GM23338 (cell line): ENCODE data around the gene CENPB. TPM values are rescaled to one million over a fixed set of nuclear protein-coding genes. Genes with fewer than 3 reads are reported as not detected.

Source experiments
- ATAC-seq: fragments of 200-7000 bp; cut with Tn5 transposase; 3 replicates; pipeline ENCODE4 v1.9.1; 2020
- DNase-seq: peaks from one replicate; pipeline ENCODE4 v3.0.0-alpha.2; 2015; ENCODE audit warnings: low spot score
- H2AFZ ChIP-seq: fragments of 200-600 bp; sonication (generic); 2 replicates; pipeline ENCODE4 v1.8.0; 2016; ENCODE audit warnings: antibody characterized with exemption, mild to moderate bottlenecking, moderate library complexity
- H3F3A ChIP-seq: fragments of 200-600 bp; sonication (generic); replicated peaks from 2 replicates; pipeline ENCODE4 v1.8.0; 2017; ENCODE audit warnings: antibody characterized with exemption, mixed run types, low read depth
- H3K27ac ChIP-seq: fragments of 200-600 bp; sonication (generic); 2 replicates; pipeline ENCODE4 v1.6.1; 2016; ENCODE audit warnings: low read depth
- H3K27me3 ChIP-seq: fragments of 200-600 bp; sonication (generic); 2 replicates; pipeline ENCODE4 v1.8.0; 2016; ENCODE audit warnings: mild to moderate bottlenecking, mixed run types, moderate library complexity; ENCODE audit not compliant: insufficient read depth
- H3K36me3 ChIP-seq: fragments of 200-600 bp; sonication (generic); 2 replicates; pipeline ENCODE4 v1.8.0; 2016; ENCODE audit warnings: mild to moderate bottlenecking; ENCODE audit not compliant: insufficient read depth
- H3K4me1 ChIP-seq: fragments of 200-600 bp; sonication (generic); 2 replicates; pipeline ENCODE4 v1.8.0; 2016; ENCODE audit warnings: mild to moderate bottlenecking, moderate library complexity; ENCODE audit not compliant: insufficient read depth
- H3K4me2 ChIP-seq: fragments of 200-600 bp; sonication (generic); 2 replicates; pipeline ENCODE4 v1.7.1; 2017; ENCODE audit warnings: mixed run types
- H3K4me3 ChIP-seq: fragments of 200-600 bp; sonication (generic); 2 replicates; pipeline ENCODE4 v1.6.1; 2016; ENCODE audit warnings: mixed run types
- H3K79me2 ChIP-seq: fragments of 200-600 bp; sonication (generic); replicated peaks from 2 replicates; pipeline ENCODE4 v1.8.0; 2017; ENCODE audit warnings: mild to moderate bottlenecking; ENCODE audit not compliant: insufficient read depth
- H3K9me2 ChIP-seq: fragments of 200-600 bp; sonication (generic); 2 replicates; pipeline ENCODE4 v1.8.0; 2017; ENCODE audit not compliant: insufficient read depth
- H4K20me1 ChIP-seq: fragments of 200-600 bp; sonication (generic); replicated peaks from 2 replicates; pipeline ENCODE4 v1.8.0; 2017; ENCODE audit warnings: mild to moderate bottlenecking; ENCODE audit not compliant: insufficient read depth
- H3K27ac Mint-ChIP-seq: 2 replicates; pipeline ENCODE4 v1.8.0; 2020; ENCODE audit warnings: inconsistent platforms, mild to moderate bottlenecking, moderate library complexity, mixed read lengths
- H3K27me3 Mint-ChIP-seq: 3 replicates; pipeline ENCODE4 v1.8.0; 2022; ENCODE audit warnings: low read depth, mild to moderate bottlenecking, moderate library complexity, mixed read lengths, inconsistent platforms; ENCODE audit not compliant: insufficient read depth, poor library complexity
- H3K36me3 Mint-ChIP-seq: 3 replicates; pipeline ENCODE4 v1.8.0; 2021; ENCODE audit warnings: low read depth, mild to moderate bottlenecking, inconsistent platforms, moderate library complexity, mixed read lengths
- H3K4me1 Mint-ChIP-seq: 3 replicates; pipeline ENCODE4 v1.8.0; 2020; ENCODE audit warnings: mild to moderate bottlenecking, inconsistent platforms, mixed read lengths
- H3K4me3 Mint-ChIP-seq: 3 replicates; pipeline ENCODE4 v1.8.0; 2021; ENCODE audit warnings: moderate library complexity, mild to moderate bottlenecking, inconsistent platforms, mixed read lengths
- H3K9me3 Mint-ChIP-seq: 3 replicates; pipeline ENCODE4 v1.8.0; 2020; ENCODE audit warnings: moderate library complexity, mild to moderate bottlenecking, inconsistent platforms, mixed read lengths
- CREB1 ChIP-seq: fragments of 250-450 bp; sonication (Bioruptor Pico); IDR thresholded peaks from 2 replicates; pipeline ENCODE4 v1.5.0; 2020; ENCODE audit warnings: low read depth, mild to moderate bottlenecking, moderate library complexity
- EZH2 ChIP-seq: fragments of 200-600 bp; sonication (generic); IDR thresholded peaks from one replicate; pipeline ENCODE4 v1.8.0; 2017; ENCODE audit warnings: antibody characterized with exemption, mild to moderate bottlenecking, low read depth; ENCODE audit not compliant: unreplicated experiment
- EZH2phosphoT487 ChIP-seq: fragments of 200-600 bp; sonication (generic); IDR thresholded peaks from one replicate; pipeline ENCODE4 v1.8.1; 2018; ENCODE audit warnings: antibody characterized with exemption; ENCODE audit not compliant: unreplicated experiment
- JUNB ChIP-seq: IDR thresholded peaks from one replicate; pipeline ENCODE4 v1.6.1; 2016; ENCODE audit warnings: antibody characterized with exemption; ENCODE audit not compliant: unreplicated experiment
- NANOG ChIP-seq: IDR thresholded peaks from 2 replicates; pipeline ENCODE4 v1.6.1; 2016; ENCODE audit warnings: antibody characterized with exemption, borderline replicate concordance
- POLR2AphosphoS5 ChIP-seq: IDR thresholded peaks from 2 replicates; pipeline ENCODE4 v1.6.1; 2016; ENCODE audit warnings: antibody characterized with exemption, low read depth
- STAT1 ChIP-seq: IDR thresholded peaks from one replicate; pipeline ENCODE4 v1.6.1; 2016; ENCODE audit warnings: antibody characterized with exemption; ENCODE audit not compliant: unreplicated experiment
- ZNF114 ChIP-seq: fragments of 250-450 bp; sonication (Bioruptor Pico); IDR thresholded peaks from 2 replicates; pipeline ENCODE4 v1.5.0; 2020; ENCODE audit warnings: mild to moderate bottlenecking, moderate library complexity
- ZNF331 ChIP-seq: fragments of 250-450 bp; sonication (Bioruptor Pico); IDR thresholded peaks from 2 replicates; pipeline ENCODE4 v1.5.0; 2020; ENCODE audit warnings: low read depth, mild to moderate bottlenecking, moderate library complexity
- long read RNA-seq: library from polyadenylated mRNA; unstranded; transcript quantifications from one replicate; pipeline ENCODE4 v2.0.0, GENCODE V29; 2020; ENCODE audit not compliant: unreplicated experiment
- polyA plus RNA-seq: library from polyadenylated mRNA; unstranded; fragments of >200 nt; fragmentation: Nextera tagmentation; extraction: Ambion mirVana; gene quantifications from 2 replicates; pipeline ENCODE4 v1.2.1, GENCODE V29; 2016
- total RNA-seq: library from RNA; depleted of rRNA; stranded (reverse); fragments of >200 nt; shearing (Covaris generic); gene quantifications from 2 replicates; pipeline ENCODE4 v1.2.3, GENCODE V29; 2014; rRNA removed
- TF ChIP-seq, protein P1 (sequence below): IDR thresholded peaks from one replicate; pipeline ENCODE4 v1.6.1; 2018; ENCODE audit warnings: antibody characterized with exemption; ENCODE audit not compliant: unreplicated experiment
- TF ChIP-seq, protein P2 (sequence below), 2 experiments: fragments of 200-600 bp in 1 of 2; sonication (generic) in 1 of 2; conservative IDR thresholded peaks; 2 replicates each; pipeline versions ENCODE4 v1.5.1 to v1.6.1; 2016 to 2017; ENCODE audit warnings: antibody characterized with exemption in 2 of 2, low read depth in 2 of 2, mild to moderate bottlenecking in 2 of 2, moderate library complexity in 1 of 2

CENPB gene
- 44.3 and 52.1 TPM in 2 replicates for total RNA-seq
- polyA plus RNA-seq, result 9.5 and 10.8 TPM in 2 replicates
- long read RNA-seq, result 0 reads

DNA sequence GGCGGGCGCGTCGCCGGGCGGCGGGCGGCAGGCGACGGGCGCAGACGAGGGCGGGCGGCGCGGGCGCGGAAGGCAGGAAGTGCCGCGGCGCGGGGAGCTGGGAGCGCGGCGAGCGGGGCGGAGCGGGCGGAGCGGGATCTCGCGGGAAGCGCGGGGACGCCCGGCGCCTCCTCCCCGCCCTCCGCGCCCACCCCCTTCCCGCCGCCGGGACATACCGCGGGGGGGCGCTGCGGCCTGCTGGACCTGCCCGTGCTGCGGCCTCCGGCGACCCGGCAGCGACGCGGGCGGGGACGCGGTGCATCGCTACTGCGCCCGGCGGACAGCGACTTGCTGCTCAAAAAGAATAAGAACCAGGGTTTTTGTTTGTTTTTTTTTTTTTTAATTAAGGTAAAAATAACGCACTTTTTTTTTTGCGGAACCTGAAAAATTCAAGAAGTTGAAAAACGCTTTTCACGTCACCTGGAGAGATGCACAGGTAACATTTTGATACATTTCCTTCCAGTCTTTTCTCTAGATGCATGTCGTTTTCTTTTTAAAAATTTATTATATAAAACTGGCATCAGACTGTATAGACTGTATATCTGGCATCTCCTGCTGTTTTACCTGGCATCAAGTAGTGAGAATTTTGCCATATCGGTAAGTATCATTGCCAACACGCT, at the start of gene CENPB:
Gene CENPB, minus strand, starts transcription at position 76 of the 659 bp plus-strand sequence. CDS start 257 bp downstream, outside the sequence.
- Mint-ChIP-seq H3K36me3 (peaks cover 6% of the 10 kb centered on the region), H3K27ac (no peak within 1 kb of the TSS), H3K27me3 (peaks cover 12% of the 10 kb centered on the region), H3K4me1 (peaks cover 20% of the 10 kb centered on the region), H3K9me3 (no peaks in the 10 kb centered on the region), H3K4me3 (peak within 1 kb of the TSS; percentile 87)
- ATAC-seq (peak; percentile 79), DNase-seq (peak; percentile 93)
- H4K20me1 ChIP-seq, result peaks cover 25% of the 10 kb centered on the region
- no peaks in the 10 kb centered on the region; the same call in 1 of the 2 replicates for H3K79me2 ChIP-seq
- peaks cover 7% of the 10 kb centered on the region; the same call in 1 of the 2 replicates for H3K4me1 ChIP-seq
- no peaks in the 10 kb centered on the region for H3K36me3 ChIP-seq
- H3K4me2 ChIP-seq, result peak within 1 kb of the TSS; percentile 82
- 0 out of 2 replicates have a peak, but pooled peaks cover 2% of the 10 kb centered on the region for H3F3A ChIP-seq
- TF ChIP-seq, protein P1, sequence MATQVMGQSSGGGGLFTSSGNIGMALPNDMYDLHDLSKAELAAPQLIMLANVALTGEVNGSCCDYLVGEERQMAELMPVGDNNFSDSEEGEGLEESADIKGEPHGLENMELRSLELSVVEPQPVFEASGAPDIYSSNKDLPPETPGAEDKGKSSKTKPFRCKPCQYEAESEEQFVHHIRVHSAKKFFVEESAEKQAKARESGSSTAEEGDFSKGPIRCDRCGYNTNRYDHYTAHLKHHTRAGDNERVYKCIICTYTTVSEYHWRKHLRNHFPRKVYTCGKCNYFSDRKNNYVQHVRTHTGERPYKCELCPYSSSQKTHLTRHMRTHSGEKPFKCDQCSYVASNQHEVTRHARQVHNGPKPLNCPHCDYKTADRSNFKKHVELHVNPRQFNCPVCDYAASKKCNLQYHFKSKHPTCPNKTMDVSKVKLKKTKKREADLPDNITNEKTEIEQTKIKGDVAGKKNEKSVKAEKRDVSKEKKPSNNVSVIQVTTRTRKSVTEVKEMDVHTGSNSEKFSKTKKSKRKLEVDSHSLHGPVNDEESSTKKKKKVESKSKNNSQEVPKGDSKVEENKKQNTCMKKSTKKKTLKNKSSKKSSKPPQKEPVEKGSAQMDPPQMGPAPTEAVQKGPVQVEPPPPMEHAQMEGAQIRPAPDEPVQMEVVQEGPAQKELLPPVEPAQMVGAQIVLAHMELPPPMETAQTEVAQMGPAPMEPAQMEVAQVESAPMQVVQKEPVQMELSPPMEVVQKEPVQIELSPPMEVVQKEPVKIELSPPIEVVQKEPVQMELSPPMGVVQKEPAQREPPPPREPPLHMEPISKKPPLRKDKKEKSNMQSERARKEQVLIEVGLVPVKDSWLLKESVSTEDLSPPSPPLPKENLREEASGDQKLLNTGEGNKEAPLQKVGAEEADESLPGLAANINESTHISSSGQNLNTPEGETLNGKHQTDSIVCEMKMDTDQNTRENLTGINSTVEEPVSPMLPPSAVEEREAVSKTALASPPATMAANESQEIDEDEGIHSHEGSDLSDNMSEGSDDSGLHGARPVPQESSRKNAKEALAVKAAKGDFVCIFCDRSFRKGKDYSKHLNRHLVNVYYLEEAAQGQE, result peak; percentile 54
- no peak for TF ChIP-seq JUNB
- peak; percentile 28; the same call in 1 of the 2 replicates for TF ChIP-seq POLR2AphosphoS5
- TF ChIP-seq, protein P2, sequence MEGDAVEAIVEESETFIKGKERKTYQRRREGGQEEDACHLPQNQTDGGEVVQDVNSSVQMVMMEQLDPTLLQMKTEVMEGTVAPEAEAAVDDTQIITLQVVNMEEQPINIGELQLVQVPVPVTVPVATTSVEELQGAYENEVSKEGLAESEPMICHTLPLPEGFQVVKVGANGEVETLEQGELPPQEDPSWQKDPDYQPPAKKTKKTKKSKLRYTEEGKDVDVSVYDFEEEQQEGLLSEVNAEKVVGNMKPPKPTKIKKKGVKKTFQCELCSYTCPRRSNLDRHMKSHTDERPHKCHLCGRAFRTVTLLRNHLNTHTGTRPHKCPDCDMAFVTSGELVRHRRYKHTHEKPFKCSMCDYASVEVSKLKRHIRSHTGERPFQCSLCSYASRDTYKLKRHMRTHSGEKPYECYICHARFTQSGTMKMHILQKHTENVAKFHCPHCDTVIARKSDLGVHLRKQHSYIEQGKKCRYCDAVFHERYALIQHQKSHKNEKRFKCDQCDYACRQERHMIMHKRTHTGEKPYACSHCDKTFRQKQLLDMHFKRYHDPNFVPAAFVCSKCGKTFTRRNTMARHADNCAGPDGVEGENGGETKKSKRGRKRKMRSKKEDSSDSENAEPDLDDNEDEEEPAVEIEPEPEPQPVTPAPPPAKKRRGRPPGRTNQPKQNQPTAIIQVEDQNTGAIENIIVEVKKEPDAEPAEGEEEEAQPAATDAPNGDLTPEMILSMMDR (conservative IDR thresholded peaks at IDR 0.05; ENCODE audit: low read depth in 2 of 2), result peak; percentile 55 to 83
- H3K27ac ChIP-seq, result no peak within 1 kb of the TSS
- H3K27me3 ChIP-seq, result peaks cover 30% of the 10 kb centered on the region
- H3K4me3 ChIP-seq, result peak within 1 kb of the TSS; percentile 67
- H2AFZ ChIP-seq, result peak within 1 kb of the TSS; percentile 77
- H3K9me2 ChIP-seq, result no peaks in the 10 kb centered on the region

DNA sequence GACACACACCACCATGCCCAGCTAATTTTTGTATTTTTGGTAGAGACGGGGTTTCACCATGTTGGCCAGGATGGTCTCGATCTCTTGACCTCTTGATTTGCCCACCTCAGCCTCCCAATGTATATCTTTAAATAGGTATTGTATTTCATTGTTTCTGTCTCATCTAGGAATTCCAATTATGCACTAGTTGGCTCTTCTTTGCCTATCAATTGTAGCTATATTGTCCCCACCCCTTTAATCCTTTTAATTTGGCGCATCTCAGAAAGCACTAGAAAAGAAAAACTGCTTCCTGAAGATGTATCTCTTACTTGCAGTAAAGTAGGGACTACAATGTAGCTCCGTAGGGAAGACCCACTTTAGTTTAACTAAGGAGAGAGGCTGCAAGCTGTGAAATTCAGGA, 49.6 kb upstream of the CENPB start:
- H3K27ac Mint-ChIP-seq, result no peak overlapping the region; the same call in 1 of the 2 replicates
- TF ChIP-seq CREB1 (CRISPR knock-in tag), result no peak
- TF ChIP-seq, protein P1, result no peak
- TF ChIP-seq, protein P2 (conservative IDR thresholded peaks at IDR 0.05; ENCODE audit: low read depth in 2 of 2), result no peak
- TF ChIP-seq STAT1, result no peak
- no peak for TF ChIP-seq NANOG
- TF ChIP-seq ZNF331, result no peak
- TF ChIP-seq EZH2phosphoT487, result no peak
- TF ChIP-seq JUNB, result no peak
- no peak for TF ChIP-seq ZNF114
- no peak for TF ChIP-seq EZH2
- TF ChIP-seq POLR2AphosphoS5, result no peak

More for the DNA sequence above, 49.6 kb upstream of the CENPB start:
- Histone ChIP-seq H3K36me3 (no peaks in the 10 kb centered on the region), H3K9me2 (no peaks in the 10 kb centered on the region), H3K27me3 (no peaks in the 10 kb centered on the region), H3K79me2 (no peaks in the 10 kb centered on the region), H2AFZ (no peak overlapping the region), H3K27ac (no peak overlapping the region), H3F3A (no peaks in the 10 kb centered on the region), H4K20me1 (no peaks in the 10 kb centered on the region), H3K4me1 (peaks cover 4% of the 10 kb centered on the region; the same call in 1 of the 2 replicates), H3K4me3 (no peak overlapping the region), H3K4me2 (no peak overlapping the region)
- Mint-ChIP-seq H3K4me3 (no peak overlapping the region), H3K36me3 (no peaks in the 10 kb centered on the region), H3K9me3 (no peaks in the 10 kb centered on the region; the same call in 2 of the 3 replicates), H3K4me1 (peaks cover 6% of the 10 kb centered on the region), H3K27me3 (peaks cover 2% of the 10 kb centered on the region)
- DNase-seq (no peak), ATAC-seq (no peak)
